ENCODE measurements around the gene CCDC63. TPM values are rescaled to one million over a fixed set of nuclear protein-coding genes. Genes with fewer than 3 reads are reported as not detected.

CCDC63 gene
- total RNA-seq, 2 donors from 2014 or later = not detected

GRCh38 chr12:110816779-110817178 is 30.0 kb upstream of the CCDC63 start:
- TF ChIP-seq CTCF (IDR thresholded peaks at IDR 0.05) = no peak
- no peak overlapping the region for H3K4me3 ChIP-seq
- no peak overlapping the region for H3K27ac ChIP-seq
- H3K36me3 ChIP-seq = no peaks in the 10 kb centered on the region
- DNase-seq (ENCODE audit: low spot score) = no peak
- no peaks in the 10 kb centered on the region for H3K27me3 ChIP-seq (replicated peaks; ENCODE audit: insufficient read depth)
- ATAC-seq (ENCODE audit: insufficient number of reproducible peaks, low FRiP score, low read depth) = no peak
- no peaks in the 10 kb centered on the region for H3K4me1 ChIP-seq (ENCODE audit: control insufficient read depth in 1 of 2, low read depth in 2 of 2)
- no peaks in the 10 kb centered on the region for H3K9me3 ChIP-seq

GRCh38 chr12:110818511-110818910 is 28.3 kb upstream of the CCDC63 start:
- no peak for TF ChIP-seq CTCF (IDR thresholded peaks at IDR 0.05)
- Histone ChIP-seq H3K4me1 (ENCODE audit: control insufficient read depth in 1 of 2, low read depth in 2 of 2) (no peaks in the 10 kb centered on the region), H3K27me3 (replicated peaks; ENCODE audit: insufficient read depth) (no peaks in the 10 kb centered on the region)

GRCh38 chr12:110819150-110819549 is 27.6 kb upstream of the CCDC63 start:
- Histone ChIP-seq H3K36me3 (no peaks in the 10 kb centered on the region), H3K4me3 (no peak overlapping the region), H3K27me3 (replicated peaks; ENCODE audit: insufficient read depth) (no peaks in the 10 kb centered on the region), H3K4me1 (ENCODE audit: control insufficient read depth in 1 of 2, low read depth in 2 of 2) (no peaks in the 10 kb centered on the region), H3K27ac (no peak overlapping the region), H3K9me3 (no peaks in the 10 kb centered on the region)
- no peak for TF ChIP-seq CTCF (IDR thresholded peaks at IDR 0.05)
- no peak for DNase-seq (ENCODE audit: low spot score)
- ATAC-seq (ENCODE audit: insufficient number of reproducible peaks, low FRiP score, low read depth) = no peak

More at GRCh38 chr12:110818511-110818910, 28.3 kb upstream of the CCDC63 start:
- H3K9me3 ChIP-seq = no peaks in the 10 kb centered on the region
- DNase-seq (ENCODE audit: low spot score) (no peak), ATAC-seq (ENCODE audit: insufficient number of reproducible peaks, low FRiP score, low read depth) (no peak)
- no peaks in the 10 kb centered on the region for H3K36me3 ChIP-seq
- H3K27ac ChIP-seq = no peak overlapping the region
- no peak overlapping the region for H3K4me3 ChIP-seq

- H3K36me3 ChIP-seq = no peaks in the 10 kb centered on the region
- H3K27me3 ChIP-seq (replicated peaks; ENCODE audit: insufficient read depth) = no peaks in the 10 kb centered on the region
- no peaks in the 10 kb centered on the region for H3K4me1 ChIP-seq (ENCODE audit: control insufficient read depth in 1 of 2, low read depth in 2 of 2)
- no peak for DNase-seq (ENCODE audit: low spot score)
- H3K9me3 ChIP-seq = no peaks in the 10 kb centered on the region
- ATAC-seq (ENCODE audit: insufficient number of reproducible peaks, low FRiP score, low read depth) = no peak
- H3K27ac ChIP-seq = no peak overlapping the region
- H3K4me3 ChIP-seq = no peak overlapping the region
- TF ChIP-seq CTCF (IDR thresholded peaks at IDR 0.05) = no peak
These were observed 27.1 kb upstream of the CCDC63 start for GRCh38 chr12:110819646-110820045.

GRCh38 chr12:110821917-110822316 is 24.9 kb upstream of the CCDC63 start:
- Histone ChIP-seq H3K4me1 (ENCODE audit: control insufficient read depth in 1 of 2, low read depth in 2 of 2) (no peaks in the 10 kb centered on the region), H3K27me3 (replicated peaks; ENCODE audit: insufficient read depth) (no peaks in the 10 kb centered on the region), H3K4me3 (no peak overlapping the region), H3K9me3 (no peaks in the 10 kb centered on the region), H3K27ac (no peak overlapping the region), H3K36me3 (no peaks in the 10 kb centered on the region)
- no peak for TF ChIP-seq CTCF (IDR thresholded peaks at IDR 0.05)
- DNase-seq (ENCODE audit: low spot score) (no peak), ATAC-seq (ENCODE audit: insufficient number of reproducible peaks, low FRiP score, low read depth) (no peak)

All from thoracic aorta (tissue), 2 donors.